ENCODE measurements around the gene CHMP5. TPM values are rescaled to one million over a fixed set of nuclear protein-coding genes. Genes with fewer than 3 reads are reported as not detected.

CHMP5 gene
- total RNA-seq, 1 experiment from 2014 or later: 47.6 TPM

DNA sequence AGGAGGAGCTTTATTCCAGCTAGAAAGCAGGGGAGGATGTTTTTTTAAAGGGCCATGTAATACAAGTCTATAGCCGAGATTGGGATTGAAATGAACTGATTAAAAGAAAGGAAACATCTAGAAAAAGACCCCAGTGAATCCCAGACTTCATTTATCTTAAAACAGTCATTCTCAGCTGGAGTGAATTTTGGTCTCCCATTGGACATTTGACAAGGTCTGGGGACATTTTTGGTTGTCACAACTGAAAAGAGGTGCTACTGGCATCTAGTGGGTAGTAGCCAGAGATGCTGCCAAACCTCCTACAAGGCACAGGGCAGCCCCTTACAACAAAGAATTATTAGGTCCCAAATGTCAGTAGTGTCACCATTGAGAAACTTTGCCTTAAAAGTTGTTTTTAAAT, 41.2 kb upstream of the CHMP5 start:
- H4K5ac ChIP-seq (ENCODE audit: insufficient read length, low read depth, low read length): no peak overlapping the region
- no peak overlapping the region for H2BK15ac ChIP-seq (ENCODE audit: low read depth, low read length)
- H2BK20ac ChIP-seq (ENCODE audit: low read depth, low read length, poor library complexity, severe bottlenecking): no peak overlapping the region
- H4K91ac ChIP-seq (ENCODE audit: insufficient read length, low read depth, low read length): no peak overlapping the region
- H3K4me1 ChIP-seq (ENCODE audit: insufficient read depth, low read length): no peaks in the 10 kb centered on the region
- H3K23ac ChIP-seq (ENCODE audit: insufficient read length, low read depth, low read length): no peak overlapping the region
- Mint-ChIP-seq H3K27me3 (ENCODE audit: low read depth) (no peaks in the 10 kb centered on the region; the same call in none of the 2 replicates), H3K36me3 (ENCODE audit: insufficient read depth in 1 of 3, low read depth in 3 of 3) (no peaks in the 10 kb centered on the region), H3K9me3 (no peaks in the 10 kb centered on the region), H3K4me1 (peaks cover 3 to 12% of the 10 kb centered on the region in 2 experiments), H3K4me3 (no peak overlapping the region), H3K27ac (no peak overlapping the region)
- no peaks in the 10 kb centered on the region for H3K79me2 ChIP-seq (ENCODE audit: insufficient read depth, low read length)
- H2BK120ac ChIP-seq (ENCODE audit: low read depth, low read length, poor library complexity, severe bottlenecking): no peak overlapping the region
- no CpG with 5 or more reads among the region's 1 CpG for WGBS (ENCODE audit: extremely low coverage, insufficient read length, low lambda C conversion rate)
- H4K8ac ChIP-seq (replicated peaks; ENCODE audit: insufficient read length, low read depth, low read length): no peak overlapping the region
- TF ChIP-seq, protein P1, sequence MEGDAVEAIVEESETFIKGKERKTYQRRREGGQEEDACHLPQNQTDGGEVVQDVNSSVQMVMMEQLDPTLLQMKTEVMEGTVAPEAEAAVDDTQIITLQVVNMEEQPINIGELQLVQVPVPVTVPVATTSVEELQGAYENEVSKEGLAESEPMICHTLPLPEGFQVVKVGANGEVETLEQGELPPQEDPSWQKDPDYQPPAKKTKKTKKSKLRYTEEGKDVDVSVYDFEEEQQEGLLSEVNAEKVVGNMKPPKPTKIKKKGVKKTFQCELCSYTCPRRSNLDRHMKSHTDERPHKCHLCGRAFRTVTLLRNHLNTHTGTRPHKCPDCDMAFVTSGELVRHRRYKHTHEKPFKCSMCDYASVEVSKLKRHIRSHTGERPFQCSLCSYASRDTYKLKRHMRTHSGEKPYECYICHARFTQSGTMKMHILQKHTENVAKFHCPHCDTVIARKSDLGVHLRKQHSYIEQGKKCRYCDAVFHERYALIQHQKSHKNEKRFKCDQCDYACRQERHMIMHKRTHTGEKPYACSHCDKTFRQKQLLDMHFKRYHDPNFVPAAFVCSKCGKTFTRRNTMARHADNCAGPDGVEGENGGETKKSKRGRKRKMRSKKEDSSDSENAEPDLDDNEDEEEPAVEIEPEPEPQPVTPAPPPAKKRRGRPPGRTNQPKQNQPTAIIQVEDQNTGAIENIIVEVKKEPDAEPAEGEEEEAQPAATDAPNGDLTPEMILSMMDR (conservative IDR thresholded peaks at IDR 0.05): no peak
- H2BK12ac ChIP-seq (ENCODE audit: insufficient read length, low read depth, low read length): no peak overlapping the region
- H2BK5ac ChIP-seq (ENCODE audit: insufficient read length, low read length): no peak overlapping the region
- H2AFZ ChIP-seq (ENCODE audit: low read length): no peak overlapping the region
- DNase-seq: no peak
- no peaks in the 10 kb centered on the region for H3K23me2 ChIP-seq (ENCODE audit: insufficient read length, low read depth, low read length, poor library complexity, severe bottlenecking)
- H3K9ac ChIP-seq (ENCODE audit: extremely low read depth, insufficient read length, low read length): no peak overlapping the region
- no peak overlapping the region for H3K27ac ChIP-seq (ENCODE audit: insufficient read length, low read depth, low read length)
- H3K56ac ChIP-seq (ENCODE audit: insufficient read length, low read depth, low read length): no peak overlapping the region
- no peak overlapping the region for H3K4ac ChIP-seq (ENCODE audit: low read depth, low read length)
- H3K27me3 ChIP-seq (ENCODE audit: insufficient read depth, low read length): no peaks in the 10 kb centered on the region
- no peak overlapping the region for H3T11ph ChIP-seq (ENCODE audit: low read length)
- no peak overlapping the region for H2AK5ac ChIP-seq (ENCODE audit: insufficient read length, low read length)
- no peaks in the 10 kb centered on the region for H4K20me1 ChIP-seq (ENCODE audit: control insufficient read depth, insufficient read depth, insufficient read length)
- H3K9me3 ChIP-seq (ENCODE audit: control insufficient read depth, low read depth, low read length): no peaks in the 10 kb centered on the region
- H3K79me1 ChIP-seq (ENCODE audit: insufficient read depth, low read depth, low read length, poor library complexity, severe bottlenecking): no peaks in the 10 kb centered on the region
- no peak overlapping the region for H3K18ac ChIP-seq (ENCODE audit: insufficient read length, low read depth, low read length)
- no peak overlapping the region for H3K14ac ChIP-seq (ENCODE audit: insufficient read depth, low read length)
- no peak overlapping the region for H3K4me2 ChIP-seq (ENCODE audit: insufficient read depth, insufficient read length, low read length)

Measured in H9 (cell line).